Panc1 (cell line): Measurements from ENCODE around the gene FAM83G.

Experiments
- POLR2AphosphoS5 ChIP-seq: IDR thresholded peaks from 2 replicates; pipeline ENCODE4 v1.6.1; 2012; ENCODE audit warnings: mild to moderate bottlenecking, low read depth, low read length, moderate library complexity
- TF ChIP-seq, protein P1 (sequence below), 2 experiments: IDR thresholded peaks; 2 replicates each; pipeline ENCODE4 v1.6.1; 2011 to 2012; ENCODE audit warnings: low read depth in 2 of 2, control low read depth in 1 of 2, low read length in 1 of 2, mild to moderate bottlenecking in 1 of 2, moderate library complexity in 1 of 2; ENCODE audit not compliant: insufficient read depth in 1 of 2
- TF ChIP-seq, protein P2 (sequence below): fragments of 450-650 bp; IDR thresholded peaks from 2 replicates; pipeline ENCODE4 v1.5.1; 2017; ENCODE audit warnings: mild to moderate bottlenecking

DNA sequence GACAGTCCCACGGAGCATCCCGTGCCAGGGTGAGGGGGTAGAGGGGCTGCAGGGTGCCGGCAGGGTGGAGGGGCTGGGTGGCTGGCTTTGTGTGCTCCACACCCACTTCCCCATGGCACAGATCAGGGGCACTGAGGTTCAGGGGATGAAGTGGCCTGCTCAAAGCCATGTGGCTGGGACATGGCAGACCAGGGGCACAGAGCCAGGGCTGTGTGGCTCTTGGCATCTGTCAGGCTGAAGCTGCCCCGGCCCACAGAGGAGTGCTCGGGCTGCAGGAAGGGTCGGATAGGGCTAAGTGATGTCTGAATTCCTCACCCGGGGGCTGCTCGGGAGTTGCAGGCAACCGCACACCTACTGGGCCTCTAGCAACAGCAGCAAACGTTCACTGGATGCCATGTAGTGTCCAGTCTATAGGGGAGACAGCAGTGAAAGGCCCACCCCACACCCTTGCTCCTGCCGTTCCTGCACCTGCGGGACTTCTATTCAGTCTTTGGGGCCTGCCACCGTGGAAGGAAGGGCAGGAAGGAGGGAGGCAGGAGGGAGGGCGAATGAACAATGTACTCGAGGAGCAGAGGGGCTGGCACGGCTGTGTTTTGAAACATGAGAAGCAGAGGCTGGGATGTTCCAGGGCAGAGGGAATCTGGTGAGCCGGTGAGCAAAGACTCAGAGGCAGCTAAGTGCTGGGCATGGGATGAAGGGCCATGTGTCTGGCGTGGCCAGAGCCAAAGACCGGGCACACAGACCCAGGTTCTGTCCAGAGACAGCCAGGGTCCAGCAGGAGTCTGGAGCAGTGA is 37.5 kb downstream of the FAM83G start:
- TF ChIP-seq, protein P1, sequence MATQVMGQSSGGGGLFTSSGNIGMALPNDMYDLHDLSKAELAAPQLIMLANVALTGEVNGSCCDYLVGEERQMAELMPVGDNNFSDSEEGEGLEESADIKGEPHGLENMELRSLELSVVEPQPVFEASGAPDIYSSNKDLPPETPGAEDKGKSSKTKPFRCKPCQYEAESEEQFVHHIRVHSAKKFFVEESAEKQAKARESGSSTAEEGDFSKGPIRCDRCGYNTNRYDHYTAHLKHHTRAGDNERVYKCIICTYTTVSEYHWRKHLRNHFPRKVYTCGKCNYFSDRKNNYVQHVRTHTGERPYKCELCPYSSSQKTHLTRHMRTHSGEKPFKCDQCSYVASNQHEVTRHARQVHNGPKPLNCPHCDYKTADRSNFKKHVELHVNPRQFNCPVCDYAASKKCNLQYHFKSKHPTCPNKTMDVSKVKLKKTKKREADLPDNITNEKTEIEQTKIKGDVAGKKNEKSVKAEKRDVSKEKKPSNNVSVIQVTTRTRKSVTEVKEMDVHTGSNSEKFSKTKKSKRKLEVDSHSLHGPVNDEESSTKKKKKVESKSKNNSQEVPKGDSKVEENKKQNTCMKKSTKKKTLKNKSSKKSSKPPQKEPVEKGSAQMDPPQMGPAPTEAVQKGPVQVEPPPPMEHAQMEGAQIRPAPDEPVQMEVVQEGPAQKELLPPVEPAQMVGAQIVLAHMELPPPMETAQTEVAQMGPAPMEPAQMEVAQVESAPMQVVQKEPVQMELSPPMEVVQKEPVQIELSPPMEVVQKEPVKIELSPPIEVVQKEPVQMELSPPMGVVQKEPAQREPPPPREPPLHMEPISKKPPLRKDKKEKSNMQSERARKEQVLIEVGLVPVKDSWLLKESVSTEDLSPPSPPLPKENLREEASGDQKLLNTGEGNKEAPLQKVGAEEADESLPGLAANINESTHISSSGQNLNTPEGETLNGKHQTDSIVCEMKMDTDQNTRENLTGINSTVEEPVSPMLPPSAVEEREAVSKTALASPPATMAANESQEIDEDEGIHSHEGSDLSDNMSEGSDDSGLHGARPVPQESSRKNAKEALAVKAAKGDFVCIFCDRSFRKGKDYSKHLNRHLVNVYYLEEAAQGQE (IDR thresholded peaks at IDR 0.05; ENCODE audit: insufficient read depth in 1 of 2, low read depth in 2 of 2, low read length in 1 of 2), result no peak
- TF ChIP-seq, protein P2, sequence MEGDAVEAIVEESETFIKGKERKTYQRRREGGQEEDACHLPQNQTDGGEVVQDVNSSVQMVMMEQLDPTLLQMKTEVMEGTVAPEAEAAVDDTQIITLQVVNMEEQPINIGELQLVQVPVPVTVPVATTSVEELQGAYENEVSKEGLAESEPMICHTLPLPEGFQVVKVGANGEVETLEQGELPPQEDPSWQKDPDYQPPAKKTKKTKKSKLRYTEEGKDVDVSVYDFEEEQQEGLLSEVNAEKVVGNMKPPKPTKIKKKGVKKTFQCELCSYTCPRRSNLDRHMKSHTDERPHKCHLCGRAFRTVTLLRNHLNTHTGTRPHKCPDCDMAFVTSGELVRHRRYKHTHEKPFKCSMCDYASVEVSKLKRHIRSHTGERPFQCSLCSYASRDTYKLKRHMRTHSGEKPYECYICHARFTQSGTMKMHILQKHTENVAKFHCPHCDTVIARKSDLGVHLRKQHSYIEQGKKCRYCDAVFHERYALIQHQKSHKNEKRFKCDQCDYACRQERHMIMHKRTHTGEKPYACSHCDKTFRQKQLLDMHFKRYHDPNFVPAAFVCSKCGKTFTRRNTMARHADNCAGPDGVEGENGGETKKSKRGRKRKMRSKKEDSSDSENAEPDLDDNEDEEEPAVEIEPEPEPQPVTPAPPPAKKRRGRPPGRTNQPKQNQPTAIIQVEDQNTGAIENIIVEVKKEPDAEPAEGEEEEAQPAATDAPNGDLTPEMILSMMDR, result no peak
- TF ChIP-seq POLR2AphosphoS5, result no peak
